Cardiac fibroblast (primary cell): ENCODE results near the gene TEX9.

Experiments used
- DNase-seq, 2 donors: peaks; one replicate each; pipeline versions ENCODE4 v3.0.0 to v3.0.0-alpha.2; 2010; ENCODE audit warnings: low read depth in 2 of 2
- H3K4me3 ChIP-seq, 2 donors: replicated peaks in 1 of 2; 1 replicate in 1 of 2; 2 replicates in 1 of 2; pipeline ENCODE4 v1.5.1; 2011; ENCODE audit warnings: low read depth in 2 of 2, low read length in 2 of 2, mild to moderate bottlenecking in 2 of 2, moderate library complexity in 1 of 2
- CTCF ChIP-seq: IDR thresholded peaks from one replicate; pipeline ENCODE4 v1.5.1; 2011; ENCODE audit warnings: low read depth, mild to moderate bottlenecking, low read length, inconsistent platforms

Gene TEX9

GRCh38 chr15:56327721-56328502 lies 37.3 kb upstream of the TEX9 start:
- no peak for TF ChIP-seq CTCF
- peak in 1 of 2 donors; percentile 23 for DNase-seq

DNA sequence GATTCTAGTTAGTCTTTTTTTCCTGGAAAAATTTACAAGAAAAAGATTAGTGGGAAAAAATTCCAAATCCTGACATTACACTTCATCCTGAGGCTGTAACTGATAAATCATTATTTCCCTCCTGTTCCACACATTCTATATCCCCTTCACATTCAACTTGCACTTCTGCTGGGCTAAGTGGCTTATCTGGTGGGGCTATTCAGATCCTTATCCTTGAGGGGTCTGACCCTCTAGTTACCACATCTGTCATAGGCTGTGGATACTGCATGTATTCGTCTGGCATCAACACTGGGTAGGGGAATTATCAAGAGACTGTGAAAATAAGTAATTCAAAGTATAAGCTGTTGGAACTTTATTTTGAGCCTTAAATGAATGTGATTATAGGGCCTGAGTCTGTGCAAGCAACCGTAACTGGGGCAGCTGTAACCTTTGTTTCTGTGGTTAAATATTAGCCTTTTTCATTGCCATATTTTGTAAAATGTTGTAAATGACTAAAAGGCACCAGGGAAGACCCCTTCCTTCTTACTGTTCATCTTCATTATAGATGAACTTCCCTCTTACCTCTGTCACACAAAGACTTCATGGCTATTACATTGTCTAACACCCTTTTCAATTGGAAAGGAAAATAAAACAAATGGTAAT lies 28.0 kb upstream of the TEX9 start:
- no peak for DNase-seq
- no peak overlapping the region for H3K4me3 ChIP-seq
- no peak for TF ChIP-seq CTCF

More at GRCh38 chr15:56327721-56328502, 37.3 kb upstream of the TEX9 start:
- H3K4me3 ChIP-seq: no peak overlapping the region

DNA sequence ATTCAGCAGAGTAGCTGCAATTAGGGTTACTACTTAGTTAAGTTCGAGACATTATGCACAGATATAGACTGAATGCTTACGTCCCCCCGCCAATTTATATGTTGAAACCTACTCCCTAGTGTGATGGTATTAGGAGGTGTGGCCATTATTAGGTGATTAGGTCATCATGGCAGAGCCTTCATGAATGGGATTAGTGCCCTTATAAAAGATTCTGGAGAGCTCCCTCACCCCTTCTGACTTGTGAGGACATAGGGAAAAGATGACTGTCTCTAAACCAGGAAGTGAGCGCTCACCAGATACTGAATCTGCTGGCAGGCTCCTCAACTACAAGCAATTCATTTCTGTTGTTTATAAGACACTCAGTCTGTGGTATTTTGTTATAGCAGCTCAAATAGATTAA lies 25.6 kb upstream of the TEX9 start:
- H3K4me3 ChIP-seq: no peak overlapping the region
- no peak for TF ChIP-seq CTCF
- DNase-seq: peak in 1 of 2 donors; percentile 55

DNA sequence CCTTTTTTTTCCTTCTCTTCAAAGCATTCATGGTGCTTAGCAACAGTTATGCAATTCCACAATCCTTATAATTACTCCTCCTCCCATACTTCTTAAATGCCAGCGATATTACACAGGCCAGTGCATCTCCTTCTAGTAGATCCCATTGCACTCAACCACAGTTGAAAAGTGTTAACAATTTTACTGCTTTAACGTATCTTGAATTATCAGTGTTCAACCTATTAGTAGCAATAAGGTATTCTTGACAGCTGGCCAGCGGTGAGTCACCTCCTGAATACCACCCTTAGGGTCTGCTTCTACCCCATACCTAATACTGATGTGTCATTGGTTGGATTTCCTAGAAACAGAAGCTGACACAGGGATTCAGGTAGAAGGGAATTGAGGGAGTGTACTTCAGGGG lies 24.0 kb upstream of the TEX9 start:
- no peak for TF ChIP-seq CTCF
- DNase-seq: peak in 1 of 2 donors; percentile 47
- H3K4me3 ChIP-seq: no peak overlapping the region

GRCh38 chr15:56342653-56343052 lies 22.6 kb upstream of the TEX9 start:
- TF ChIP-seq CTCF: no peak
- H3K4me3 ChIP-seq: no peak overlapping the region
- DNase-seq: peak; percentile 5 to 92

- no peak overlapping the region for H3K4me3 ChIP-seq
- DNase-seq: no peak
- TF ChIP-seq CTCF: no peak
These were observed 21.3 kb upstream of the TEX9 start for GRCh38 chr15:56343879-56344278.
